NB4 (cell line): ENCODE data around the gene NCOA3.

ENCODE experiments used
- MYC ChIP-seq: IDR thresholded peaks from 2 replicates; pipeline ENCODE4 v1.6.1; 2011; ENCODE audit warnings: low read depth, low read length
- POLR2A ChIP-seq: IDR thresholded peaks from 2 replicates; pipeline ENCODE4 v1.6.1; 2011; ENCODE audit warnings: mild to moderate bottlenecking; ENCODE audit not compliant: insufficient read length; ENCODE audit errors: extremely low read depth
- TF ChIP-seq, protein P1 (sequence below): IDR thresholded peaks from one replicate; pipeline ENCODE4 v1.5.1; 2012; ENCODE audit warnings: low read depth, low read length

- TF ChIP-seq, protein P1, sequence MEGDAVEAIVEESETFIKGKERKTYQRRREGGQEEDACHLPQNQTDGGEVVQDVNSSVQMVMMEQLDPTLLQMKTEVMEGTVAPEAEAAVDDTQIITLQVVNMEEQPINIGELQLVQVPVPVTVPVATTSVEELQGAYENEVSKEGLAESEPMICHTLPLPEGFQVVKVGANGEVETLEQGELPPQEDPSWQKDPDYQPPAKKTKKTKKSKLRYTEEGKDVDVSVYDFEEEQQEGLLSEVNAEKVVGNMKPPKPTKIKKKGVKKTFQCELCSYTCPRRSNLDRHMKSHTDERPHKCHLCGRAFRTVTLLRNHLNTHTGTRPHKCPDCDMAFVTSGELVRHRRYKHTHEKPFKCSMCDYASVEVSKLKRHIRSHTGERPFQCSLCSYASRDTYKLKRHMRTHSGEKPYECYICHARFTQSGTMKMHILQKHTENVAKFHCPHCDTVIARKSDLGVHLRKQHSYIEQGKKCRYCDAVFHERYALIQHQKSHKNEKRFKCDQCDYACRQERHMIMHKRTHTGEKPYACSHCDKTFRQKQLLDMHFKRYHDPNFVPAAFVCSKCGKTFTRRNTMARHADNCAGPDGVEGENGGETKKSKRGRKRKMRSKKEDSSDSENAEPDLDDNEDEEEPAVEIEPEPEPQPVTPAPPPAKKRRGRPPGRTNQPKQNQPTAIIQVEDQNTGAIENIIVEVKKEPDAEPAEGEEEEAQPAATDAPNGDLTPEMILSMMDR, result no peak
- TF ChIP-seq POLR2A (no peak), MYC (no peak)
These were observed 143.9 kb downstream of the NCOA3 start for GRCh38 chr20:47645632-47646031.
